Measurements from ENCODE around the gene PPP6R2.

The PPP6R2 gene

DNA sequence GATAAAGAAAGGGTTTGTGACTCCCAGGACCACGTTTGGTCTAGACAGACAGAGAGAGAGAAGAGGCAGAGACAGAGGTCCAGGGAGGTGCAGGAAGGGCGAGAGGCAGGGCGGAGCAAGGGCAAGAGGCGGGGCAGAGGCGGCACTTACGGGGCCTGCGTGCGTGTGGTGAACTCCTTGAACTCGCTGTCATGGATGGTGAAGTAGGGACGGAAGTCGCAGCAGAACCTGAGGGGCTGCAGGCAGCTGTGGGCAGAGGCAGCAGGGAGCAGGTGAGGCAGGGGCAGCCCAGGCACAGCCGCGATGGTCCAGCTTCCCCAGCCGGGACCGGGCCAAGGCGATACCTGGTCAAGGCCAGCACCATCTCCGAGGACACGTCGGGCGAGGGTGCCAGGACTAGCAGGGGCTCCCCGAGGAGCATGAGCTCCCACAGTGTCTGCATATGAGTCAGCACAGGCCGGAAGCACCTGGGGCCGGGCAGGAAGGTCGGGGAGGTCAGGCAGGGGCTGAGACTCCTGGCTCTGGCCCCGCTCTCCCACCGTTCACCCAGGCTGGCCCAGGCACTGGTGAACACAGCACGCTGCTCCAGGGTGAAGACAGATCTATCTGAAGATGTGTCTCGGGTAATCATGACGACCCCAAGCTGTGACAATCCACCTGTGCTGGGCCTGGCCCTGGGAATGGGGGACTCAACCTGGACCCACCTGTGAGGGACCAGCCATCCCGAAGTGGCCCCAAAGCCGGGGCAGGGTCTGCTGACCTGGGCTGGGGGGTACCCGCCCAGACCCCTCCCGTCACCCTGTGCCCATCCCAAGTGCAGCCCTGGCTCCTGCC, 28.5 kb upstream of the PPP6R2 start:
- TF ChIP-seq, protein P1, sequence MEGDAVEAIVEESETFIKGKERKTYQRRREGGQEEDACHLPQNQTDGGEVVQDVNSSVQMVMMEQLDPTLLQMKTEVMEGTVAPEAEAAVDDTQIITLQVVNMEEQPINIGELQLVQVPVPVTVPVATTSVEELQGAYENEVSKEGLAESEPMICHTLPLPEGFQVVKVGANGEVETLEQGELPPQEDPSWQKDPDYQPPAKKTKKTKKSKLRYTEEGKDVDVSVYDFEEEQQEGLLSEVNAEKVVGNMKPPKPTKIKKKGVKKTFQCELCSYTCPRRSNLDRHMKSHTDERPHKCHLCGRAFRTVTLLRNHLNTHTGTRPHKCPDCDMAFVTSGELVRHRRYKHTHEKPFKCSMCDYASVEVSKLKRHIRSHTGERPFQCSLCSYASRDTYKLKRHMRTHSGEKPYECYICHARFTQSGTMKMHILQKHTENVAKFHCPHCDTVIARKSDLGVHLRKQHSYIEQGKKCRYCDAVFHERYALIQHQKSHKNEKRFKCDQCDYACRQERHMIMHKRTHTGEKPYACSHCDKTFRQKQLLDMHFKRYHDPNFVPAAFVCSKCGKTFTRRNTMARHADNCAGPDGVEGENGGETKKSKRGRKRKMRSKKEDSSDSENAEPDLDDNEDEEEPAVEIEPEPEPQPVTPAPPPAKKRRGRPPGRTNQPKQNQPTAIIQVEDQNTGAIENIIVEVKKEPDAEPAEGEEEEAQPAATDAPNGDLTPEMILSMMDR (IDR thresholded peaks at IDR 0.05; ENCODE audit: insufficient read depth, missing control alignments): no peak
- DNase-seq (ENCODE audit: insufficient read length, low spot score): no peak
- no peak for FAIRE-seq

DNA sequence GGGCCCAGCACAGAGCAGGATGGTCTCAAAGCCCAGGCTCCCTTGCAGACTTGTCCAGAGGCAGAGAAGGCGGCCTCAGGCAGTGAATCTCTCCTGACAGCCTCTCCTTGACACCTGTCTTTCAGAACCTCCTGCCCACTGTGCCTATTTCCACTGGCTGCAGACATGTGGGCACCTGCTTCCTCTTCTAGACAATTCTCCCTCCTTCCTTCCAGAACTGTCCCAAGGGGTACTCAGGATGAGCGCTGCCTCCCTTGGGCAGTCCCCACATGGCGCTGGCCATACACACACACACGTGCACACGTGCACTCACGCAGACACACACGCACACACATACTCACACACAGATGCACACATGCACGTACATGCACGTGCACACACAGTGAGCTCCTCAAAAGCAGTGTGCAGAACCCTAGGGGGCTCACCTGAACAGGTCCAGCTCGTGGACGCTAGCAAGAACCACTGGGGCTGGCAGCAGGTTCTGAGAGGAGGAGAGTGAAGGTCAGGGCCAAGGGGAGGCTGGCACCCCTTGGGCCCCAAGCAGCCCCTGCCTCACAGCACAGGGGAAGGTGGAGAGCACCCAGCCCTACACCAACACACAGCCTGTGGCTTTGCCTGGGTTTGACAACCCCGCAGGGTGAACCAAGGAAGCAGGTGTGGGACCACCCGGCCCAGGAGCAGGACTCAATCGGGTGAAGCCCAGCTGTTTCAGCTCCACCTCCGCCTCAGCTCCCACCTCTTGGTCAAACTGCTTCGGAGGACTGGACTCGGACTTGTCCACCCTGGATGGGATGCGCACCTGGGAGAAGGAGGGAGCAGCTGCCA, 27.6 kb upstream of the PPP6R2 start:
- TF ChIP-seq, protein P1 (IDR thresholded peaks at IDR 0.05; ENCODE audit: insufficient read depth, missing control alignments): no peak
- FAIRE-seq (no peak), DNase-seq (ENCODE audit: insufficient read length, low spot score) (no peak)

DNA sequence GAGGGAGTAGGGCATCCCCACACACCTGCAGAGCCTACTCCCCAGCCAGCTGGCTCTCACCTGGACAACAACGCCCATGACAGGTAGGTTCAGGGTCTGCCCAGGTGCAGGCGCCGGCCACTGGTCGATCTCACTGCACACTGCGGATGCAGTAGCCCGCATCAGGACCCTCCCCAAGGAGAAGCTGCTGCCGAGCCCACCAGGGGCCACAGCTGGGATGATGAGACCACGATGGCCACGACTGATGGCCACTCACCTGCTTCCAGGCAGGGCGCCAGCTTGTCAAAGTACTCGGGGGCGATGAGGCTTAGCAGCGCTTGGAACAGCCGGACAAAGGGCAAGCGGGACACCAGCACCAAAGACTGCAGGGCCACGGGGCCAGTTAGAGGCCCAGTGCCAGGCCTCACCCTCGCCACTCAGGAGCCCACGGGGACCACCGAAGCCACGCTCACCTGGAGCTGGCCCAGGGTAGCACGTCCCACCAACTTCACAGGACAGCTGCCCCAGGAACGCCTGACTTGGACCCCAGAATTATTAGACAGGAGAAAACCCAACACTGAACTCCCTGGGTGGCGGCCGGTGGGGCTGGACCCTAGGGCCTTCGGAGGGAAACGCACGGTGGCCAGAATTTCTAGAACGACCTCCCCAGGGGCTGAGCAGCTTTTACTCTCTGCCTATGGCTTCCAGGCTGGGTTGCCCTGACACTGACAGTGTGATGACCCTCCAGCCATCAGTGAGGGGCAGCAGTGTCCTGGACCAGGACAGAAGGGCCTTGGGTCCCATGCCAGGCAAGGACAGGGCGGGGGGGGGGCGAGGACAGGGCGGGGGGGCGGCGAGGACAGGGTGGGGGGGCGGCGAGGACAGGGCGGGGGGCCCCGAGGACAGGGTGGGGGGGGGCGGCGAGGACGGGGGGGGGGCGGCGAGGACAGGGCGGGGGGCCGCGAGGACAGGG, 26.7 kb upstream of the PPP6R2 start:
- no peak for FAIRE-seq
- TF ChIP-seq, protein P1 (IDR thresholded peaks at IDR 0.05; ENCODE audit: insufficient read depth, missing control alignments): no peak

DNA sequence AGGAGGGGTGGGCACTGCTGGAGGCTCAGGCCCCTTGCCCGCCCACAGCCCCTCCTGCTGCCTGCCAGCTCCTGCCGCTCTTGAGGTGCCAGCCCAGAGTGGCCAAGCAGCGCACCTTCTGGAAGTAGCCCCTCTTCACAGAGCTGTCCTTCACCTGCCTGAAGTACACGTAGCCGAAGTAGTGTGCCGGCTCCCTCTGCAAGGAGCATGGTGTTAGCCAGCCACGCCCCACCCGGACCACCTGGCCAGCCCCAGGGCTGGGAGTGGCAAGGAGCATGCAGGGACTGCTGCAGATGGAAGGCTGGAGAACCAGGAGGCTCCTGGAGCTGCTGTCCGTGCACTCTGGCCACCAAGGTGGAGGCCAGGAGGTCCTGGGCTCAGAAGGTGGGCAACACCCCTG, 25.9 kb upstream of the PPP6R2 start:
- DNase-seq (ENCODE audit: insufficient read length, low spot score) (no peak), FAIRE-seq (no peak)
- TF ChIP-seq, protein P1 (IDR thresholded peaks at IDR 0.05; ENCODE audit: insufficient read depth, missing control alignments): no peak

More for the DNA sequence above, 26.7 kb upstream of the PPP6R2 start:
- no peak for DNase-seq (ENCODE audit: insufficient read length, low spot score)

DNA sequence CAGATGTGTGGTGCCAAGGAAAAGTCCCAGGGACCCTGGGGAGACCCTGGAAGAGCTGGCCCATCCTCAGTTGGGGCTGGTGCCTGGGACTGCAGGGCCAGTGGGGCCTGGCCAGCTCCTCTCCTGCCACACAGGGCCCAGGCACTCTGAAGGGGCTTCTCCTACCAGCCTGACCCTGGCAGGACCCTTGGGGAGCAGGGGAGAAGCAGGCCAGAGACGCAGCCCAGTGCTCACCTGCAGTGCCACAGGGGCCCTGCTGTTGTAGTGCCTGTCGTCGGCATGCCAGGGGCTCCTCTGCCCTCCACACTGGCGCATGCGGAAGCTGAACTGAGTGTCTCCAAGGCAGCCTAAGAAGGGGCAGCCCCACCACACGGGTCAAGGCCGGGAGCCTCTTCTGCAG, 25.5 kb upstream of the PPP6R2 start:
- TF ChIP-seq, protein P1 (IDR thresholded peaks at IDR 0.05; ENCODE audit: insufficient read depth, missing control alignments): no peak
- FAIRE-seq: no peak
- no peak for DNase-seq (ENCODE audit: insufficient read length, low spot score)

DNA sequence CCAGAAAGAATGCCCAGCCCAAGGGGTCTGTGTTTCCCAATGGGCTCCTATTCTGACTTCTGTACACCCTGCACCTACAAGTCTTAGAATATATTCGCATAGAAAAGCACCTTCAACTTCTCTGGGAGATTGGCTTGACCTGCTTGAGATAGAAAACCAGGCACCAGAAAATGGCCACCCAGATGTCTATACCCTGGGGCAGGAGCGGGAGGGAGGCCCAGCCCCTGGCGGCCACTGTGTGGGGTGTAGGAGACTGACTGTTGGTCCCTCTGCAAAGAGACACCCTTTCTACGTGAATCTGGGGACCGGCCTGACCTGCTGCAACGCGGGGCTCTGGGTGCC, 24.8 kb upstream of the PPP6R2 start:
- DNase-seq (ENCODE audit: insufficient read length, low spot score) (no peak), FAIRE-seq (no peak)
- TF ChIP-seq, protein P1 (IDR thresholded peaks at IDR 0.05; ENCODE audit: insufficient read depth, missing control alignments): no peak

Data from D721Med (cell line).